Lung (tissue), 12 donors: ENCODE data around the gene FRY. TPM values are rescaled to one million over a fixed set of nuclear protein-coding genes. Genes with fewer than 3 reads are reported as not detected.

ENCODE experiments used
- ATAC-seq: fragments of 200-7000 bp; cut with Tn5 transposase; one replicate; pipeline ENCODE4 v1.9.1; 2020; ENCODE audit warnings: moderate number of reproducible peaks; ENCODE audit not compliant: insufficient read depth, low FRiP score
- DNase-seq, 3 donors: peaks; one replicate each; pipeline ENCODE4 v3.0.0-alpha.2; 2013 to 2017
- H3K27ac ChIP-seq, 2 donors: one replicate each; pipeline ENCODE4 v1.5.1; 2013; ENCODE audit warnings: mild to moderate bottlenecking in 2 of 2, moderate library complexity in 2 of 2, control low read depth in 1 of 2, inconsistent platforms in 1 of 2, low read depth in 1 of 2, low read length in 1 of 2
- H3K27me3 ChIP-seq, 3 donors: one replicate each; pipeline ENCODE4 v1.5.1; 2013; ENCODE audit warnings: low read length in 2 of 3; ENCODE audit not compliant: control insufficient read depth in 3 of 3, insufficient read depth in 3 of 3
- H3K36me3 ChIP-seq, 4 donors: one replicate each; pipeline ENCODE4 v1.5.1; 2013; ENCODE audit warnings: low read length in 4 of 4, mild to moderate bottlenecking in 1 of 4, moderate library complexity in 1 of 4; ENCODE audit not compliant: control insufficient read depth in 4 of 4, insufficient read depth in 4 of 4
- H3K4me1 ChIP-seq, 5 donors: one replicate each; pipeline ENCODE4 v1.5.1; 2013; ENCODE audit warnings: low read length in 5 of 5, mild to moderate bottlenecking in 2 of 5, moderate library complexity in 1 of 5; ENCODE audit not compliant: control insufficient read depth in 5 of 5, insufficient read depth in 5 of 5
- H3K4me3 ChIP-seq: one replicate; pipeline ENCODE4 v1.5.1; 2013; ENCODE audit warnings: mild to moderate bottlenecking, control low read depth, moderate library complexity
- H3K9ac ChIP-seq, 2 donors: one replicate each; pipeline ENCODE4 v1.5.1; 2013; ENCODE audit warnings: low read length in 2 of 2, control low read depth in 1 of 2; ENCODE audit not compliant: insufficient read depth in 1 of 2
- H3K9me3 ChIP-seq, 4 donors: one replicate each; pipeline ENCODE4 v1.5.1; 2013; ENCODE audit warnings: low read length in 3 of 4, mild to moderate bottlenecking in 1 of 4, moderate library complexity in 1 of 4; ENCODE audit not compliant: control insufficient read depth in 4 of 4, insufficient read depth in 3 of 4
- WGBS, 2 donors: extraction: QIAGEN DNeasy Blood & Tissue Kit; methylation state at CpG; one replicate each; pipeline ENCODE4 v1.1.7; 2013; 5-methylcytosine and 5-hydroxymethylcytosine counted together
- polyA plus RNA-seq, 2 donors: library from polyadenylated mRNA; stranded (reverse); fragments of 200-250 nt; gene quantifications; one replicate each; pipeline ENCODE4 v1.2.1, GENCODE V29; 2013
- total RNA-seq, 2 donors: library from RNA; depleted of rRNA in 1 of 2; stranded (reverse); fragments of >200 nt in 1 of 2; gene quantifications; one replicate each; pipeline ENCODE4 v1.2.1, GENCODE V29; 2014 to 2021
- TF ChIP-seq, protein P1 (sequence below): IDR thresholded peaks from 2 replicates; pipeline ENCODE4 v1.5.1; 2012; ENCODE audit warnings: mild to moderate bottlenecking; ENCODE audit errors: control extremely low read depth, extremely low read depth
- donor health status: control.
- donor health status: control.
- donor health status: Bipolar disorder and iron deficiency.
- donor health status: healthy.
- donor health status: DM: yes; HTN: yes; CAD: no.

The FRY gene
- total and polyA plus RNA-seq, 4 donors = 7.4 to 79.6 (median 43.9) TPM

DNA sequence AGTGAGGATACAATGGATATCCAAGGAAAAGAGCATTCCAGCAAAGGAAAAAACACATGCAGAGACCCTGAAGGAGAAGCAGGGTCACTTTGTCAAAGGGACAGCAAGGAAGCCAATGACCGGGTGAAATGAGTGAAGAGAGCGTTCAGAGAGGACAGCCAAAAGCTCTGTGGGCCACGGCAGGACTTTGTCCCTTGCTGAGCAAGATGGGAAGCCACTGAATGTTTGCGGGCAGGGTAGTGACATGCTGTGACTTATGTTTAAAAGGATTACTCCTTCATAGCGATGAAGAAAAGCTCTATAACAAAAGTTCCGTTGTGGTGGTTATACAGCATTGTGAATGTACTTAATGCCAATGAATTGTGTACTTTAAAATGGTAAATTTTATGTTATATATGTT, 267.1 kb downstream of the FRY start:
- peaks cover 0 to 13% (median 10%) of the 10 kb centered on the region in 3 donors for H3K27me3 ChIP-seq
- no peak overlapping the region for H3K9ac ChIP-seq
- no peak overlapping the region for H3K4me3 ChIP-seq
- 94% methylated on average over 6 of the region's 6 CpGs for WGBS, 2 donors
- no peaks in the 10 kb centered on the region for H3K9me3 ChIP-seq
- no peak for ATAC-seq
- TF ChIP-seq, protein P1, sequence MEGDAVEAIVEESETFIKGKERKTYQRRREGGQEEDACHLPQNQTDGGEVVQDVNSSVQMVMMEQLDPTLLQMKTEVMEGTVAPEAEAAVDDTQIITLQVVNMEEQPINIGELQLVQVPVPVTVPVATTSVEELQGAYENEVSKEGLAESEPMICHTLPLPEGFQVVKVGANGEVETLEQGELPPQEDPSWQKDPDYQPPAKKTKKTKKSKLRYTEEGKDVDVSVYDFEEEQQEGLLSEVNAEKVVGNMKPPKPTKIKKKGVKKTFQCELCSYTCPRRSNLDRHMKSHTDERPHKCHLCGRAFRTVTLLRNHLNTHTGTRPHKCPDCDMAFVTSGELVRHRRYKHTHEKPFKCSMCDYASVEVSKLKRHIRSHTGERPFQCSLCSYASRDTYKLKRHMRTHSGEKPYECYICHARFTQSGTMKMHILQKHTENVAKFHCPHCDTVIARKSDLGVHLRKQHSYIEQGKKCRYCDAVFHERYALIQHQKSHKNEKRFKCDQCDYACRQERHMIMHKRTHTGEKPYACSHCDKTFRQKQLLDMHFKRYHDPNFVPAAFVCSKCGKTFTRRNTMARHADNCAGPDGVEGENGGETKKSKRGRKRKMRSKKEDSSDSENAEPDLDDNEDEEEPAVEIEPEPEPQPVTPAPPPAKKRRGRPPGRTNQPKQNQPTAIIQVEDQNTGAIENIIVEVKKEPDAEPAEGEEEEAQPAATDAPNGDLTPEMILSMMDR = no peak
- no peak for DNase-seq
- peaks cover 0 to 10% (median 5%) of the 10 kb centered on the region in 4 donors for H3K36me3 ChIP-seq
- H3K4me1 ChIP-seq = no peaks in the 10 kb centered on the region
- H3K27ac ChIP-seq = no peak overlapping the region

DNA sequence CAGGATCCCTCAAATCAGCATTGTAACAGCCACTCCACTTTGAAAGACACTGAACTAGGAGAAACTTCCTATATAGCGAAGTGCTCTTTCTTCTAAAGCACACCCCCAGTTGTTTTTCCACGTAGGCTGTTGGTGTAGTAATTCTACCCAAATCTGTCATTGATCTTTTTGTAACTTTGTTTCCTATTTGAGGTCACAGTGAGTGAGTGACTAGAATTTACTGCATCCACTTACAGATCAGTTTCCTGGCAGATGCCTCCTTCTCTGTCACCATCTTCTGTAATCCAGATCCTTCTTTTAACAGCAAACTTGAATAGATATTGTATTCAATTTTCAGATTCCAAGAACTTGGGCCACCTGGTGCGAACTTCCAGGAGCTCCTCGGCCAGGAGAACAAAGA, 268.3 kb downstream of the FRY start:
- no peak for DNase-seq
- no peaks in the 10 kb centered on the region for H3K4me1 ChIP-seq
- ATAC-seq = no peak
- TF ChIP-seq, protein P1 = no peak
- H3K36me3 ChIP-seq = peaks cover 0 to 7% (median 4%) of the 10 kb centered on the region in 4 donors
- H3K27ac ChIP-seq = no peak overlapping the region
- H3K4me3 ChIP-seq = no peak overlapping the region
- WGBS, 2 donors = 51 to 69% methylated on average over 4 of the region's 4 CpGs
- no peaks in the 10 kb centered on the region for H3K9me3 ChIP-seq
- H3K9ac ChIP-seq = no peak overlapping the region
- H3K27me3 ChIP-seq = peaks cover 0 to 13% (median 10%) of the 10 kb centered on the region in 3 donors

DNA sequence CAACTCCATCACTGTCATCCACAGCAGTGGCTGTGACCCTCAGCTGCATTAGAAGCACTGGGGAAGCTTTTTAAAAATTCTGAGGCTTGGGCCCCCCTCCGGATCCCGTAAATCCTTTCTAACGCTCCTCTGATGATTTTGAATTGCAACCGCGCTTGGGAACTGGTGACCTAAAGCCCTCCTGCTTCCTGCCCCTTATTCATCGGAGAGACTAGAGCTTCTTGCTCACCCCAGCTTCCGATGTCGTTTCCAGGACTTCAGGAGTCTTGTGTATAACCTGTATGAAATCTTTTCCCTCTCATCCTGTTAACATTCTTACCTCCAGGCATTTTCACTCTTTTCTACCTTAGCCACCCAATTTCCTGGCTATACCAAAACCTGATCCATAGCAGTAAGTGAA, 268.8 kb downstream of the FRY start:
- peaks cover 0 to 7% (median 1%) of the 10 kb centered on the region in 4 donors for H3K36me3 ChIP-seq
- no peak overlapping the region for H3K9ac ChIP-seq
- H3K27me3 ChIP-seq = peaks cover 0 to 13% (median 10%) of the 10 kb centered on the region in 3 donors
- no peak for DNase-seq
- TF ChIP-seq, protein P1 = no peak
- H3K9me3 ChIP-seq = no peaks in the 10 kb centered on the region
- no peaks in the 10 kb centered on the region for H3K4me1 ChIP-seq
- no peak overlapping the region for H3K4me3 ChIP-seq
- no peak for ATAC-seq
- 13 to 39% methylated on average over 8 of the region's 8 CpGs for whole genome bisulfite sequencing, 2 donors
- no peak overlapping the region for H3K27ac ChIP-seq

DNA sequence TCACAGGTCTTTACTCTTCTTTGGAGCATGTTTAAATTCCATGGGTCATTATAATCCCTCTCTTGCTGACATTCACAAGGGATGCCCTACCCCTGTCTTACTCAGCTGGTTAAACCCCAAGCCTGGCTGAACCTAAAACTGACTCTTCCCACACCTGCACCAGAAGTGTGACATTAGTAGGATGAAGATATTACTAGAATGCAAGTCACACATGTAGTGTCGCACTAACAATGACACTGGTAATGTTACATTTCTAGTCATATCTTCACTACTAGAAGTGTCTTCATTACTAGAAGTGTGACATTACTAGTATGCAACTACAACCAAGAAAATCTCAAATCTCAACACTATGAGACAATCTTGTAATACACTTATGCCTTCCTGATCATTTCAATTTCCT, 269.3 kb downstream of the FRY start:
- TF ChIP-seq, protein P1 = no peak
- no peak for DNase-seq
- Histone ChIP-seq H3K9me3 (no peaks in the 10 kb centered on the region), H3K27me3 (peaks cover 0 to 13% (median 10%) of the 10 kb centered on the region in 3 donors), H3K27ac (no peak overlapping the region), H3K4me1 (no peaks in the 10 kb centered on the region), H3K36me3 (peaks cover 0 to 3% (median under 1%) of the 10 kb centered on the region in 4 donors), H3K9ac (no peak overlapping the region), H3K4me3 (no peak overlapping the region)
- no peak for ATAC-seq
- WGBS, 2 donors = 85 to 100% methylated on average over 1 of the region's 1 CpG
